ENCODE results near the gene TBL1XR1. TPM values are rescaled to one million over a fixed set of nuclear protein-coding genes. Genes with fewer than 3 reads are reported as not detected.

TBL1XR1 gene
- total RNA-seq, 1 experiment from 2014 or later = 186 TPM

DNA sequence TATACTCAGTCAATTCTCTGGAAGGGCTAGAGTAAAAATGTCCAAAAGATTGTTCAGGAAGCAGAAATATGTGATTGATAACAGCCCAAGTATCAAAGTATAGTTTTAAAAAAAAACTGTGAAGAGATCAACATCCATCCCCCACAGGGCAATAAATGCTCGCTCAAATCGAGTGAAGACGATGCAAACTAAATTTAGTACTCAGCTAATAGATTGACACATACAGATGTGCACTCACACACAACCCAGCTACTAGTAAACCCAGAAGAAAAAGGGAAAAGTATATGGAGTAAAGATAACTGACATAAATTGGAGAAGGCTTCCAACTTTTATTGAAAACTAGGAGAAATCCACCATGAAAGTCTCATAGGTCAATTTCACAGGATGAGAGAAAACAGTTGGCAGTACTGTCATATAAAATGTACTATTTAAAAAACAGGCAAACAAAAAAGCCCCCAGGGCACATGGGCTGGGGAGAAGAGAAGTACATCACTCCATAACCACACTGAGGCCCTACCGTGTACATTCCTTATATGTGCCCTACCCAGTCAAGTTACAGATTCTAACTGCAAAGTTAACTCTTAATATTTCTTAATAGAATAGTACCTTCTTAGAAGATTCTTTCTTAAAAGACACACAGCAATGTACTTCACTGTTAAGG lies 125.7 kb downstream of the TBL1XR1 start:
- Histone ChIP-seq H3K9me3 (ENCODE audit: low read depth, low read length, poor library complexity, severe bottlenecking) (no peaks in the 10 kb centered on the region), H3K36me3 (ENCODE audit: insufficient read depth, low read length, poor library complexity, severe bottlenecking) (peaks cover 6% of the 10 kb centered on the region), H3K27me3 (replicated peaks; ENCODE audit: insufficient read depth, low read depth, low read length, poor library complexity) (no peaks in the 10 kb centered on the region), H3K4me1 (ENCODE audit: insufficient read depth, low read length, poor library complexity, severe bottlenecking) (peaks cover 73% of the 10 kb centered on the region), H3K27ac (ENCODE audit: low read depth, low read length, poor library complexity, severe bottlenecking) (peak overlapping the region; percentile 96), H3K4me3 (ENCODE audit: low read depth, low read length, poor library complexity, severe bottlenecking) (no peak overlapping the region)
- POLR2A ChIA-PET (ENCODE audit: low non-redundant PET) = interaction anchor here (0.7 kb wide), 1 partner anchor 126 kb away, joined by 6 read pairs; no protein-coding TSS in a partner anchor
- intact Hi-C loops (cut with micrococcal nuclease; ENCODE audit: unreplicated experiment) = loop anchor here (1.0 to 10.0 kb wide), 5 partner anchors 124 to 1101 kb away; no protein-coding TSS in a partner anchor
- CTCF ChIA-PET = interaction anchor here (0.6 to 1.6 kb wide), 2 partner anchors 21 to 124 kb away, joined by 5 to 6 read pairs; no protein-coding TSS in a partner anchor
- TF ChIP-seq, protein P1, sequence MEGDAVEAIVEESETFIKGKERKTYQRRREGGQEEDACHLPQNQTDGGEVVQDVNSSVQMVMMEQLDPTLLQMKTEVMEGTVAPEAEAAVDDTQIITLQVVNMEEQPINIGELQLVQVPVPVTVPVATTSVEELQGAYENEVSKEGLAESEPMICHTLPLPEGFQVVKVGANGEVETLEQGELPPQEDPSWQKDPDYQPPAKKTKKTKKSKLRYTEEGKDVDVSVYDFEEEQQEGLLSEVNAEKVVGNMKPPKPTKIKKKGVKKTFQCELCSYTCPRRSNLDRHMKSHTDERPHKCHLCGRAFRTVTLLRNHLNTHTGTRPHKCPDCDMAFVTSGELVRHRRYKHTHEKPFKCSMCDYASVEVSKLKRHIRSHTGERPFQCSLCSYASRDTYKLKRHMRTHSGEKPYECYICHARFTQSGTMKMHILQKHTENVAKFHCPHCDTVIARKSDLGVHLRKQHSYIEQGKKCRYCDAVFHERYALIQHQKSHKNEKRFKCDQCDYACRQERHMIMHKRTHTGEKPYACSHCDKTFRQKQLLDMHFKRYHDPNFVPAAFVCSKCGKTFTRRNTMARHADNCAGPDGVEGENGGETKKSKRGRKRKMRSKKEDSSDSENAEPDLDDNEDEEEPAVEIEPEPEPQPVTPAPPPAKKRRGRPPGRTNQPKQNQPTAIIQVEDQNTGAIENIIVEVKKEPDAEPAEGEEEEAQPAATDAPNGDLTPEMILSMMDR (conservative IDR thresholded peaks at IDR 0.05; ENCODE audit: low read depth, low read length) = no peak
- TF ChIP-seq EZH2 (IDR thresholded peaks at IDR 0.05; ENCODE audit: borderline replicate concordance, low read depth, low read length, poor library complexity, severe bottlenecking) = no peak
- TSS peak; percentile 88 for BruUV-seq (replicated peaks)
- no peak for DNase-seq (ENCODE audit: low spot score)

DNA sequence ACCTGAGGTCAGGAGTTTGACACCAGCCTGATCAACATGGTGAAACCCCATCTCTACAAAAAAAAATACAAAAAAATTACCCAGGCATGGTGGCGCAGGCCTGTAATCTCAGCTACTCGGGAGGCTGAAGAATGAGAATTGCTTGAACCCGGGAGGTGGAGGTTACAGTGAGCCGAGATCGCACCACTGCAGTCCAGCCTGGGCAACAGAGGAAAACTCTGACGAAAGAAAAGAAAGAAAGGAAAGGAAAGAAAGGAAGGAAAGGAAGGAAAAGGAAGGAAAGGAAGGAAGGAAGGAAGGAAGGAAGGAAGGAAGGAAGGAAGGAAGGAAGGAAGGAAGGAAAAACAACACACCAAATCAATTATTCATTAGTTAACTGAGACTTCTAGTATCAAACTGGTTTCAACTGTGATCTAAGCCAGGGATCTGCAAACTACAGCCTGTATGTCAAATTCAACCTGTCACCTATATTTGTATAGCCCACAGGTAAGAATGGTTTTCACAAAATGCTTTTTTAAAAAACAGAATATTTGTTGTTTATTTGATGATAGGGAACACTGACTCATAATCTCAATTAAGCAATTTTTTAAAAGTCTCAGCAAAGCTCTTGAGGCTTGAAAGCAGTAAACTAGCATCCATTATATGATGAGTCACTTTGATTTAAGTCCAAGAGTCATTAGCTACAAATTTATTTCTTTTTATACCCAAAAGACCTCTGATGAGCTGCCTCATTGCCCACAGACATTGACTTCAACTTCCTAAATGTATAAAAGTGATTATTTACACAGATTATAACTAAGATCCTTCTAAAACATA lies 127.6 kb downstream of the TBL1XR1 start:
- BruUV-seq (replicated peaks) = no TSS peak
- Histone ChIP-seq H3K36me3 (ENCODE audit: insufficient read depth, low read length, poor library complexity, severe bottlenecking) (peaks cover 6% of the 10 kb centered on the region), H3K27me3 (replicated peaks; ENCODE audit: insufficient read depth, low read depth, low read length, poor library complexity) (no peaks in the 10 kb centered on the region), H3K9me3 (ENCODE audit: low read depth, low read length, poor library complexity, severe bottlenecking) (no peaks in the 10 kb centered on the region), H3K4me3 (ENCODE audit: low read depth, low read length, poor library complexity, severe bottlenecking) (no peak overlapping the region), H3K27ac (ENCODE audit: low read depth, low read length, poor library complexity, severe bottlenecking) (peak overlapping the region; percentile 96), H3K4me1 (ENCODE audit: insufficient read depth, low read length, poor library complexity, severe bottlenecking) (peaks cover 80% of the 10 kb centered on the region)
- POLR2A ChIA-PET (ENCODE audit: low non-redundant PET) = interaction anchor here (0.5 to 0.7 kb wide), 5 partner anchors 45 to 1248 kb away, joined by 3 to 6 read pairs (median 5); no protein-coding TSS in a partner anchor
- CTCF ChIA-PET = interaction anchor here (0.5 to 2.0 kb wide), 3 partner anchors 18 to 382 kb away, joined by 4 to 7 read pairs (median 6); no protein-coding TSS in a partner anchor
- peak; percentile 94 for DNase-seq (ENCODE audit: low spot score)
- intact Hi-C loops (cut with micrococcal nuclease; ENCODE audit: unreplicated experiment) = loop anchor here (2.0 to 10.0 kb wide), 6 partner anchors 19 to 1103 kb away; no protein-coding TSS in a partner anchor
- TF ChIP-seq, protein P1 (conservative IDR thresholded peaks at IDR 0.05; ENCODE audit: low read depth, low read length) = no peak
- no peak for TF ChIP-seq EZH2 (IDR thresholded peaks at IDR 0.05; ENCODE audit: borderline replicate concordance, low read depth, low read length, poor library complexity, severe bottlenecking)

DNA sequence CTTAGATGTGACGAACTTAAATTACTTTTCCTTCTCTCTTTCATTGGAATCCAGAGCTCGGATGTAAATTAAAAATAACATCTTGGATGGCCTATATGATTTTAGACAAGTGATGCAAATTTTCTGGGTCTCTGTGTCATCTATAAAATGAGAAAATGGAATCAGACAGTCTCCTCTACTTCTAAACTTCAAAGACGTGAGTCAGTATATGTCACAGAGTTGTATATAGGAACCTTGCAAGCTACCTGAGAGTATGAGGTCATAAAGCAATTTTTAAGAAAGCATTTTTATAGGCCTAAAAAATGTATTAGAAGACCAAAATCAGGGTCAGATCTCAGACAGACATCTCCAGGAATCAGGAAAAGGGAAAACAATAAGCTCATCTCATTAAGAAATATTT lies 128.3 kb downstream of the TBL1XR1 start:
- TF ChIP-seq, protein P1 (conservative IDR thresholded peaks at IDR 0.05; ENCODE audit: low read depth, low read length) = no peak
- no peak for TF ChIP-seq EZH2 (IDR thresholded peaks at IDR 0.05; ENCODE audit: borderline replicate concordance, low read depth, low read length, poor library complexity, severe bottlenecking)
- intact Hi-C loops (cut with micrococcal nuclease; ENCODE audit: unreplicated experiment) = loop anchor here (2.0 kb wide), 2 partner anchors 18 to 384 kb away; no protein-coding TSS in a partner anchor
- Histone ChIP-seq H3K4me1 (ENCODE audit: insufficient read depth, low read length, poor library complexity, severe bottlenecking) (peaks cover 84% of the 10 kb centered on the region), H3K9me3 (ENCODE audit: low read depth, low read length, poor library complexity, severe bottlenecking) (no peaks in the 10 kb centered on the region), H3K36me3 (ENCODE audit: insufficient read depth, low read length, poor library complexity, severe bottlenecking) (peaks cover 2% of the 10 kb centered on the region), H3K27me3 (replicated peaks; ENCODE audit: insufficient read depth, low read depth, low read length, poor library complexity) (no peaks in the 10 kb centered on the region), H3K4me3 (ENCODE audit: low read depth, low read length, poor library complexity, severe bottlenecking) (no peak overlapping the region), H3K27ac (ENCODE audit: low read depth, low read length, poor library complexity, severe bottlenecking) (peak overlapping the region; percentile 96)
- ChIA-PET POLR2A (ENCODE audit: low non-redundant PET) (interaction anchor here (0.6 to 0.7 kb wide), 2 partner anchors 129 to 1248 kb away, joined by 6 read pairs; no protein-coding TSS in a partner anchor), CTCF (interaction anchor here (2.0 kb wide), 1 partner anchor 18 kb away, joined by 7 read pairs; no protein-coding TSS in a partner anchor)
- DNase-seq (ENCODE audit: low spot score) = no peak
- BruUV-seq (replicated peaks) = TSS peak; percentile 45
